Mucosa of rectum (tissue), 2 donors: ENCODE data around the gene USP36.

Experiments used
- H3K27ac ChIP-seq, 2 donors: one replicate each; pipeline ENCODE4 v1.7.0; 2013; ENCODE audit warnings: inconsistent platforms in 2 of 2, low read depth in 2 of 2, low read length in 2 of 2
- H3K27me3 ChIP-seq, 2 donors: one replicate each; pipeline ENCODE4 v1.7.0; 2013; ENCODE audit warnings: low read length in 2 of 2; ENCODE audit not compliant: control insufficient read depth in 2 of 2, insufficient read depth in 2 of 2
- H3K36me3 ChIP-seq, 2 donors: one replicate each; pipeline ENCODE4 v1.7.0; 2013; ENCODE audit warnings: low read length in 2 of 2; ENCODE audit not compliant: control insufficient read depth in 2 of 2, insufficient read depth in 2 of 2
- H3K4me1 ChIP-seq, 2 donors: one replicate each; pipeline ENCODE4 v1.7.0; 2013; ENCODE audit warnings: low read length in 2 of 2, mild to moderate bottlenecking in 1 of 2; ENCODE audit not compliant: control insufficient read depth in 2 of 2, insufficient read depth in 2 of 2
- H3K4me3 ChIP-seq, 2 donors: one replicate each; pipeline ENCODE4 v1.7.0; 2013; ENCODE audit warnings: low read length in 2 of 2
- H3K9ac ChIP-seq, 2 donors: one replicate each; pipeline ENCODE4 v1.7.0; 2013; ENCODE audit warnings: low read length in 2 of 2, low read depth in 1 of 2, mild to moderate bottlenecking in 1 of 2
- H3K9me3 ChIP-seq, 2 donors: one replicate each; pipeline ENCODE4 v1.7.0; 2013; ENCODE audit warnings: low read length in 2 of 2; ENCODE audit not compliant: control insufficient read depth in 2 of 2
- donor health status: healthy.
- donor health status: Normal muscosa, but diverticular disease.

The USP36 gene

GRCh38 chr17:78794864-78795640, 45.6 kb downstream of the USP36 start:
- Histone ChIP-seq H3K9ac (no peak overlapping the region), H3K36me3 (peaks cover 51 to 67% of the 10 kb centered on the region in 2 donors), H3K27ac (no peak overlapping the region), H3K4me3 (no peak overlapping the region), H3K27me3 (no peaks in the 10 kb centered on the region), H3K4me1 (peaks cover 0 to under 1% of the 10 kb centered on the region in 2 donors), H3K9me3 (no peaks in the 10 kb centered on the region)

GRCh38 chr17:78794399-78794798, 46.2 kb downstream of the USP36 start:
- Histone ChIP-seq H3K27ac (no peak overlapping the region), H3K4me1 (peaks cover 5 to 7% of the 10 kb centered on the region in 2 donors), H3K36me3 (peaks cover 51 to 63% of the 10 kb centered on the region in 2 donors), H3K9me3 (no peaks in the 10 kb centered on the region), H3K4me3 (no peak overlapping the region), H3K27me3 (no peaks in the 10 kb centered on the region), H3K9ac (no peak overlapping the region)

GRCh38 chr17:78793968-78794367, 46.6 kb downstream of the USP36 start:
- no peak overlapping the region for H3K4me3 ChIP-seq
- no peak overlapping the region for H3K27ac ChIP-seq
- H3K9me3 ChIP-seq: no peaks in the 10 kb centered on the region
- H3K4me1 ChIP-seq: peaks cover 8 to 11% of the 10 kb centered on the region in 2 donors
- no peaks in the 10 kb centered on the region for H3K27me3 ChIP-seq
- no peak overlapping the region for H3K9ac ChIP-seq
- H3K36me3 ChIP-seq: peaks cover 48 to 59% of the 10 kb centered on the region in 2 donors

GRCh38 chr17:78793415-78793814, 47.2 kb downstream of the USP36 start:
- no peaks in the 10 kb centered on the region for H3K27me3 ChIP-seq
- peaks cover 43 to 54% of the 10 kb centered on the region in 2 donors for H3K36me3 ChIP-seq
- H3K9ac ChIP-seq: no peak overlapping the region
- no peak overlapping the region for H3K4me3 ChIP-seq
- H3K9me3 ChIP-seq: no peaks in the 10 kb centered on the region
- H3K27ac ChIP-seq: no peak overlapping the region
- H3K4me1 ChIP-seq: peaks cover 10 to 13% of the 10 kb centered on the region in 2 donors

GRCh38 chr17:78791840-78792709, 48.5 kb downstream of the USP36 start:
- Histone ChIP-seq H3K27me3 (no peaks in the 10 kb centered on the region), H3K36me3 (peaks cover 31 to 40% of the 10 kb centered on the region in 2 donors), H3K9ac (no peak overlapping the region), H3K9me3 (no peaks in the 10 kb centered on the region), H3K4me3 (no peak overlapping the region), H3K27ac (no peak overlapping the region), H3K4me1 (peaks cover 10 to 13% of the 10 kb centered on the region in 2 donors)

GRCh38 chr17:78790552-78790951, 50.1 kb downstream of the USP36 start:
- peaks cover 10 to 13% of the 10 kb centered on the region in 2 donors for H3K4me1 ChIP-seq
- H3K9ac ChIP-seq: no peak overlapping the region
- peaks cover 17 to 25% of the 10 kb centered on the region in 2 donors for H3K36me3 ChIP-seq
- no peak overlapping the region for H3K27ac ChIP-seq
- H3K27me3 ChIP-seq: no peaks in the 10 kb centered on the region
- no peaks in the 10 kb centered on the region for H3K9me3 ChIP-seq
- H3K4me3 ChIP-seq: no peak overlapping the region

- Histone ChIP-seq H3K4me1 (peaks cover 10 to 13% of the 10 kb centered on the region in 2 donors), H3K9me3 (no peaks in the 10 kb centered on the region), H3K27me3 (no peaks in the 10 kb centered on the region), H3K36me3 (peaks cover 12 to 19% of the 10 kb centered on the region in 2 donors), H3K4me3 (peak overlapping the region in 1 of 2 donors; percentile 26), H3K27ac (peak overlapping the region; percentile 24 to 71), H3K9ac (no peak overlapping the region)
Observed at GRCh38 chr17:78789663-78790181, 50.9 kb downstream of the USP36 start.

GRCh38 chr17:78789149-78789662, 51.4 kb downstream of the USP36 start:
- Histone ChIP-seq H3K27ac (peak overlapping the region in 1 of 2 donors; percentile 24), H3K9ac (no peak overlapping the region), H3K4me3 (no peak overlapping the region), H3K9me3 (no peaks in the 10 kb centered on the region), H3K36me3 (peaks cover 10 to 15% of the 10 kb centered on the region in 2 donors), H3K4me1 (peaks cover 10 to 13% of the 10 kb centered on the region in 2 donors), H3K27me3 (no peaks in the 10 kb centered on the region)

- no peaks in the 10 kb centered on the region for H3K9me3 ChIP-seq
- H3K9ac ChIP-seq: no peak overlapping the region
- peaks cover 2 to 8% of the 10 kb centered on the region in 2 donors for H3K36me3 ChIP-seq
- no peak overlapping the region for H3K27ac ChIP-seq
- H3K4me3 ChIP-seq: no peak overlapping the region
- H3K27me3 ChIP-seq: no peaks in the 10 kb centered on the region
- peaks cover 10 to 13% of the 10 kb centered on the region in 2 donors for H3K4me1 ChIP-seq
Observed at GRCh38 chr17:78788451-78788850, 52.2 kb downstream of the USP36 start.
